HEK293 (cell line): ENCODE results near the gene SH3GLB2.
A peak's percentile ranks its signal among the peaks of the same experiment; 100 is the strongest.

Experiments
- CTCF ChIA-PET: fragments of 350-600 bp; formaldehyde crosslinking; extraction: SDS; loops from one replicate; lab custom pipeline; 2021; ENCODE audit warnings: antibody characterized with exemption; lab: Yijun Ruan, JAX
- POLR2A ChIA-PET: fragments of 300-600 bp; formaldehyde crosslinking; extraction: SDS; loops from one replicate; lab custom pipeline; 2020; ENCODE audit warnings: antibody characterized with exemption, inconsistent platforms; lab: Yijun Ruan, JAX
- H3K27ac ChIP-seq: fragments of 200-500 bp; sonication (Bioruptor generic); 2 replicates; pipeline ENCODE4 v1.5.1; 2014; ENCODE audit warnings: low read depth, low read length, control low read depth, inconsistent platforms; ENCODE audit errors: extremely low read depth
- H3K36me3 ChIP-seq, 2 experiments: fragments of 200-500 bp in 1 of 2; sonication (Bioruptor generic) in 1 of 2; 1 replicate in 1 of 2; 2 replicates in 1 of 2; pipeline ENCODE4 v1.5.1; 2014 to 2017; ENCODE audit warnings: inconsistent platforms in 2 of 2, low read length in 2 of 2; ENCODE audit not compliant: control insufficient read depth in 2 of 2, insufficient read depth in 1 of 2
- H3K4me1 ChIP-seq: fragments of 200-500 bp; sonication (Bioruptor generic); 2 replicates; pipeline ENCODE4 v1.5.1; 2014; ENCODE audit warnings: mild to moderate bottlenecking, low read length, inconsistent platforms; ENCODE audit not compliant: control insufficient read depth, insufficient read depth
- H3K4me3 ChIP-seq: 2 replicates; pipeline ENCODE4 v1.5.1; 2011; ENCODE audit warnings: low read depth, mild to moderate bottlenecking, control low read depth, low read length, moderate library complexity
- H3K9me3 ChIP-seq: fragments of 200-500 bp; sonication (Bioruptor generic); 2 replicates; pipeline ENCODE4 v1.5.1; 2014; ENCODE audit warnings: low read depth, low read length, inconsistent platforms; ENCODE audit not compliant: control insufficient read depth, insufficient read depth
- GLIS2 ChIP-seq: fragments of 450-650 bp; formaldehyde crosslinking; IDR thresholded peaks from 2 replicates; pipeline ENCODE4 v1.5.1; 2016; ENCODE audit warnings: missing biosample characterization, missing genetic modification characterization
- KLF16 ChIP-seq: fragments of 450-650 bp; formaldehyde crosslinking; IDR thresholded peaks from 2 replicates; pipeline ENCODE4 v1.5.1; 2017; ENCODE audit warnings: missing biosample characterization, missing genetic modification characterization
- KLF9 ChIP-seq: fragments of 450-650 bp; formaldehyde crosslinking; IDR thresholded peaks from 2 replicates; pipeline ENCODE4 v1.5.1; 2016; ENCODE audit warnings: missing biosample characterization, missing genetic modification characterization, low read depth
- MEIS1 ChIP-seq: sonication (generic); formaldehyde crosslinking; IDR thresholded peaks from 2 replicates; pipeline ENCODE4 v1.8.1; 2022; ENCODE audit warnings: missing genetic modification reagents, mild to moderate bottlenecking, borderline replicate concordance
- OVOL3 ChIP-seq: fragments of 450-650 bp; formaldehyde crosslinking; IDR thresholded peaks from 2 replicates; pipeline ENCODE4 v1.5.1; 2016; ENCODE audit warnings: missing biosample characterization, missing genetic modification characterization
- ZBTB6 ChIP-seq: fragments of 450-650 bp; formaldehyde crosslinking; IDR thresholded peaks from 2 replicates; pipeline ENCODE4 v1.5.1; 2017; ENCODE audit warnings: missing biosample characterization, missing genetic modification characterization
- ZNF350 ChIP-seq: fragments of 450-650 bp; formaldehyde crosslinking; IDR thresholded peaks from 2 replicates; pipeline ENCODE4 v1.5.0; 2017; ENCODE audit warnings: missing biosample characterization, mild to moderate bottlenecking, missing genetic modification characterization
- ZNF426 ChIP-seq: fragments of 450-650 bp; formaldehyde crosslinking; IDR thresholded peaks from 2 replicates; pipeline ENCODE4 v1.5.1; 2017; ENCODE audit warnings: missing biosample characterization, missing genetic modification characterization, mild to moderate bottlenecking, inconsistent platforms, moderate library complexity
- ZNF555 ChIP-seq: fragments of 450-650 bp; formaldehyde crosslinking; conservative IDR thresholded peaks from 2 replicates; pipeline ENCODE4 v1.5.1; 2017; ENCODE audit warnings: missing biosample characterization, mild to moderate bottlenecking, missing genetic modification characterization, inconsistent platforms
- ZNF626 ChIP-seq: fragments of 450-650 bp; sonication (Bioruptor Pico); formaldehyde crosslinking; IDR thresholded peaks from 2 replicates; pipeline ENCODE4 v1.5.1; 2018; ENCODE audit warnings: missing biosample characterization, missing genetic modification characterization, inconsistent platforms
- ZNF629 ChIP-seq: fragments of 450-650 bp; formaldehyde crosslinking; IDR thresholded peaks from 2 replicates; pipeline ENCODE4 v1.5.1; 2017; ENCODE audit warnings: missing biosample characterization, missing genetic modification characterization
- ZNF701 ChIP-seq: fragments of 450-650 bp; formaldehyde crosslinking; IDR thresholded peaks from 2 replicates; pipeline ENCODE4 v1.5.1; 2016; ENCODE audit warnings: missing biosample characterization, missing genetic modification characterization
- ZNF747 ChIP-seq: fragments of 450-650 bp; formaldehyde crosslinking; IDR thresholded peaks from 2 replicates; pipeline ENCODE4 v1.5.1; 2016; ENCODE audit warnings: missing biosample characterization, missing genetic modification characterization
- ZNF837 ChIP-seq: fragments of 450-650 bp; formaldehyde crosslinking; IDR thresholded peaks from 2 replicates; pipeline ENCODE4 v1.5.1; 2016; ENCODE audit warnings: missing biosample characterization, missing genetic modification characterization
- ZSCAN16 ChIP-seq: fragments of 450-650 bp; formaldehyde crosslinking; IDR thresholded peaks from 2 replicates; pipeline ENCODE4 v1.5.1; 2016; ENCODE audit warnings: missing biosample characterization, missing genetic modification characterization
- TF ChIP-seq, protein P1 (sequence below): fragments of 450-650 bp; formaldehyde crosslinking; IDR thresholded peaks from 2 replicates; pipeline ENCODE4 v1.5.0; 2017; ENCODE audit warnings: missing biosample characterization, missing genetic modification characterization, borderline replicate concordance
- TF ChIP-seq, protein P2 (sequence below): fragments of 450-650 bp; formaldehyde crosslinking; IDR thresholded peaks from 2 replicates; pipeline ENCODE4 v1.5.1; 2016; ENCODE audit warnings: missing biosample characterization, missing genetic modification characterization

SH3GLB2 gene

GRCh38 chr9:129068110-129068509, 40.0 kb upstream of the SH3GLB2 start:
- POLR2A ChIA-PET = interaction anchor here (4.4 kb wide), 1 partner anchor 13 kb away, joined by 16 read pairs; the partner anchor contains the start of gene DOLPP1
- Histone ChIP-seq H3K36me3 (peaks cover 4 to 54% of the 10 kb centered on the region in 2 experiments; a peak in 2 of 3 replicates), H3K4me1 (no peaks in the 10 kb centered on the region), H3K9me3 (no peaks in the 10 kb centered on the region), H3K27ac (no peak overlapping the region), H3K4me3 (no peak overlapping the region)
- CTCF ChIA-PET = no interaction called here
- TF ChIP-seq ZNF701 (tag by site-specific recombination) (no peak), MEIS1 (CRISPR knock-in tag) (no peak), ZBTB6 (no peak), ZNF555 (tag by site-specific recombination) (no peak), ZNF629 (tag by site-specific recombination) (no peak), OVOL3 (tag by site-specific recombination) (no peak), ZNF747 (tag by site-specific recombination) (no peak), ZNF350 (tag by site-specific recombination) (no peak), ZNF626 (tag by site-specific recombination) (no peak), ZSCAN16 (tag by site-specific recombination) (no peak), ZNF837 (tag by site-specific recombination) (no peak), KLF16 (tag by site-specific recombination) (no peak)
- TF ChIP-seq, protein P1, sequence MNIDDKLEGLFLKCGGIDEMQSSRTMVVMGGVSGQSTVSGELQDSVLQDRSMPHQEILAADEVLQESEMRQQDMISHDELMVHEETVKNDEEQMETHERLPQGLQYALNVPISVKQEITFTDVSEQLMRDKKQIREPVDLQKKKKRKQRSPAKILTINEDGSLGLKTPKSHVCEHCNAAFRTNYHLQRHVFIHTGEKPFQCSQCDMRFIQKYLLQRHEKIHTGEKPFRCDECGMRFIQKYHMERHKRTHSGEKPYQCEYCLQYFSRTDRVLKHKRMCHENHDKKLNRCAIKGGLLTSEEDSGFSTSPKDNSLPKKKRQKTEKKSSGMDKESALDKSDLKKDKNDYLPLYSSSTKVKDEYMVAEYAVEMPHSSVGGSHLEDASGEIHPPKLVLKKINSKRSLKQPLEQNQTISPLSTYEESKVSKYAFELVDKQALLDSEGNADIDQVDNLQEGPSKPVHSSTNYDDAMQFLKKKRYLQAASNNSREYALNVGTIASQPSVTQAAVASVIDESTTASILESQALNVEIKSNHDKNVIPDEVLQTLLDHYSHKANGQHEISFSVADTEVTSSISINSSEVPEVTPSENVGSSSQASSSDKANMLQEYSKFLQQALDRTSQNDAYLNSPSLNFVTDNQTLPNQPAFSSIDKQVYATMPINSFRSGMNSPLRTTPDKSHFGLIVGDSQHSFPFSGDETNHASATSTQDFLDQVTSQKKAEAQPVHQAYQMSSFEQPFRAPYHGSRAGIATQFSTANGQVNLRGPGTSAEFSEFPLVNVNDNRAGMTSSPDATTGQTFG (tag by site-specific recombination) = no peak
- TF ChIP-seq, protein P2, sequence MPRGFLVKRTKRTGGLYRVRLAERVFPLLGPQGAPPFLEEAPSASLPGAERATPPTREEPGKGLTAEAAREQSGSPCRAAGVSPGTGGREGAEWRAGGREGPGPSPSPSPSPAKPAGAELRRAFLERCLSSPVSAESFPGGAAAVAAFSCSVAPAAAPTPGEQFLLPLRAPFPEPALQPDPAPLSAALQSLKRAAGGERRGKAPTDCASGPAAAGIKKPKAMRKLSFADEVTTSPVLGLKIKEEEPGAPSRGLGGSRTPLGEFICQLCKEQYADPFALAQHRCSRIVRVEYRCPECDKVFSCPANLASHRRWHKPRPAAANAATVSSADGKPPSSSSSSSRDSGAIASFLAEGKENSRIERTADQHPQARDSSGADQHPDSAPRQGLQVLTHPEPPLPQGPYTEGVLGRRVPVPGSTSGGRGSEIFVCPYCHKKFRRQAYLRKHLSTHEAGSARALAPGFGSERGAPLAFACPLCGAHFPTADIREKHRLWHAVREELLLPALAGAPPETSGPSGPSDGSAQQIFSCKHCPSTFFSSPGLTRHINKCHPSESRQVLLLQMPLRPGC = no peak

DNA sequence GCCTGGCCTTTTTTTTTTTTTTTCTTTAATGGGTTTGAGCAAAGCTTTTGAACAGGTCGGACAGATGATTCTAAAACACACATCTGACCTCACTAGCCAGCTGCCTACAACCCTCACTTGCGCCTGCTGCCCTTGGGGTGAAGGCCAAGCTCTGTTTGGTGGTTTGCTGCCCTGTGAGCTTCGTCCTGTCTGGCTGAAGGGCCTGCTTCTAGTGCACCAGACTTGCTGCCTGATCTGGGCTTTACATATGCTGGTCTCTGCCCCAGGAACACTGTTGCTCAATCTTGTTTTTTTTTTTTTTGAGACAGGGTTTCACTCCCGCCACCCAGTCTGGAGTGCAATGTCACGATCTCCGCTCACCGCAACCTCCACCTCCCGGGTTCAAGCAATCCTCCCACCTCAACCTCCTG, 36.4 kb upstream of the SH3GLB2 start:
- H3K27ac ChIP-seq = no peak overlapping the region
- no peaks in the 10 kb centered on the region for H3K9me3 ChIP-seq
- H3K4me3 ChIP-seq = no peak overlapping the region
- H3K36me3 ChIP-seq = peaks cover 4 to 71% of the 10 kb centered on the region in 2 experiments; a peak in 2 of 3 replicates
- CTCF ChIA-PET = no interaction called here
- no peaks in the 10 kb centered on the region for H3K4me1 ChIP-seq
- POLR2A ChIA-PET = no interaction called here
- TF ChIP-seq ZNF426 (tag by site-specific recombination) (no peak), GLIS2 (no peak)

- ChIA-PET CTCF (no interaction called here), POLR2A (interaction anchor here (0.6 kb wide), 1 partner anchor 1213 kb away, joined by 3 read pairs; no protein-coding TSS in a partner anchor)
- H3K36me3 ChIP-seq = peaks cover 4 to 68% of the 10 kb centered on the region in 2 experiments; a peak in 2 of 3 replicates
- no peaks in the 10 kb centered on the region for H3K9me3 ChIP-seq
- H3K4me1 ChIP-seq = no peaks in the 10 kb centered on the region
- H3K27ac ChIP-seq = no peak overlapping the region
- no peak overlapping the region for H3K4me3 ChIP-seq
- TF ChIP-seq KLF9 (tag by site-specific recombination) (0 out of 2 replicates have a peak, but pooled peaks have one; percentile 23), ZNF426 (tag by site-specific recombination) (no peak)
Measured at GRCh38 chr9:129063061-129063460, 34.9 kb upstream of the SH3GLB2 start.
